ENCODE data around the gene WDR41.
"Not testable (repeated sequence)": the region's sequence is repeated elsewhere in the genome, so short reads cannot be mapped to it uniquely, and the experiment has no call there.

WDR41 gene

GRCh38 chr5:77400645-77401044 lies 91.5 kb downstream of the WDR41 start:
- DNase-seq, result no peak

GRCh38 chr5:77398896-77399295 lies 93.2 kb downstream of the WDR41 start:
- DNase-seq, result no peak

GRCh38 chr5:77398458-77398857 lies 93.7 kb downstream of the WDR41 start:
- DNase-seq, result no peak

GRCh38 chr5:77397686-77398292 lies 94.3 kb downstream of the WDR41 start:
- no peak for DNase-seq

GRCh38 chr5:77396017-77396416 lies 96.1 kb downstream of the WDR41 start:
- no peak for DNase-seq

GRCh38 chr5:77394064-77394715 lies 97.9 kb downstream of the WDR41 start:
- no peak for DNase-seq

GRCh38 chr5:77391240-77391765 lies 100.8 kb downstream of the WDR41 start:
- no peak for DNase-seq

- DNase-seq, result no peak
Measured at GRCh38 chr5:77390795-77391194, 101.3 kb downstream of the WDR41 start.

GRCh38 chr5:77390221-77390620 lies 101.9 kb downstream of the WDR41 start:
- no peak for DNase-seq

GRCh38 chr5:77389746-77390145 lies 102.4 kb downstream of the WDR41 start:
- no peak for DNase-seq

- DNase-seq, result not testable (repeated sequence)
Measured at GRCh38 chr5:77386340-77386739, 105.8 kb downstream of the WDR41 start.

GRCh38 chr5:77383336-77383735 lies 108.8 kb downstream of the WDR41 start:
- not testable (repeated sequence) for DNase-seq

Data from kidney glomerular epithelial cell (primary cell).